Smooth muscle cell (in vitro differentiated cells): ENCODE measurements around the gene SLC39A9. TPM values are rescaled to one million over a fixed set of nuclear protein-coding genes. Genes with fewer than 3 reads are reported as not detected.
"Not testable (repeated sequence)": the region's sequence is repeated elsewhere in the genome, so short reads cannot be mapped to it uniquely, and the experiment has no call there.

Experiments used
- DNase-seq: peaks from one replicate; lab custom pipeline; 2025; ENCODE audit not compliant: unreplicated experiment; lab: John Stamatoyannopoulos, UW
- H2AFZ ChIP-seq: fragments of 200-600 bp; sonication (generic); 2 replicates; pipeline ENCODE4 v1.6.0; 2016; ENCODE audit warnings: antibody characterized with exemption, low read depth, mild to moderate bottlenecking
- H3F3A ChIP-seq: fragments of 200-600 bp; sonication (generic); 2 replicates; pipeline ENCODE4 v1.6.0; 2017; ENCODE audit warnings: antibody characterized with exemption, low read depth
- H3K27ac ChIP-seq: fragments of 200-600 bp; sonication (generic); 2 replicates; pipeline ENCODE4 v1.5.1; 2016; ENCODE audit warnings: low read depth, mild to moderate bottlenecking
- H3K27me3 ChIP-seq: fragments of 200-600 bp; sonication (generic); 2 replicates; pipeline ENCODE4 v1.6.1; 2016; ENCODE audit warnings: low read depth, mild to moderate bottlenecking
- H3K36me3 ChIP-seq: fragments of 200-600 bp; sonication (generic); 2 replicates; pipeline ENCODE4 v1.5.1; 2016; ENCODE audit warnings: low read depth
- H3K4me1 ChIP-seq: fragments of 200-600 bp; sonication (generic); 2 replicates; pipeline ENCODE4 v1.5.1; 2016; ENCODE audit warnings: low read depth
- H3K4me2 ChIP-seq: fragments of 200-600 bp; sonication (generic); 2 replicates; pipeline ENCODE4 v1.6.0; 2016; ENCODE audit warnings: mild to moderate bottlenecking
- H3K4me3 ChIP-seq: fragments of 200-600 bp; sonication (generic); 2 replicates; pipeline ENCODE4 v1.5.1; 2016; ENCODE audit warnings: mild to moderate bottlenecking
- H3K79me2 ChIP-seq: fragments of 200-600 bp; sonication (generic); 2 replicates; pipeline ENCODE4 v1.6.0; 2016; ENCODE audit warnings: low read depth, mild to moderate bottlenecking
- H3K9ac ChIP-seq: fragments of 200-600 bp; sonication (generic); 2 replicates; pipeline ENCODE4 v1.6.0; 2016; ENCODE audit warnings: low read depth
- H3K9me3 ChIP-seq: fragments of 200-600 bp; sonication (generic); replicated peaks from 2 replicates; pipeline ENCODE4 v1.5.1; 2016; ENCODE audit warnings: low read depth
- H4K20me1 ChIP-seq: fragments of 200-600 bp; sonication (generic); 2 replicates; pipeline ENCODE4 v1.6.0; 2016; ENCODE audit warnings: low read depth
- WGBS: methylation state at CpG from one replicate; pipeline ENCODE4 v1.1.7; 2016; ENCODE audit warnings: low lambda C conversion rate; 5-methylcytosine and 5-hydroxymethylcytosine counted together
- polyA plus RNA-seq: library from polyadenylated mRNA; unstranded; fragments of >200 nt; fragmentation: Nextera tagmentation; extraction: Ambion mirVana; gene quantifications from 2 replicates; pipeline ENCODE4 v1.2.1, GENCODE V29; 2016
- total RNA-seq: library from RNA; depleted of rRNA; stranded (reverse); fragments of >200 nt; gene quantifications from 2 replicates; pipeline ENCODE4 v1.2.3, GENCODE V29; 2014
- TF ChIP-seq, protein P1 (sequence below): fragments of 200-600 bp; sonication (generic); IDR thresholded peaks from 2 replicates; pipeline ENCODE4 v1.5.1; 2017; ENCODE audit warnings: borderline replicate concordance, mild to moderate bottlenecking, antibody characterized with exemption; ENCODE audit not compliant: insufficient read depth, poor library complexity, severe bottlenecking

SLC39A9 gene
- total and polyA plus RNA-seq, 2 experiments from 2014 or later, result 42.8 to 106 TPM

DNA sequence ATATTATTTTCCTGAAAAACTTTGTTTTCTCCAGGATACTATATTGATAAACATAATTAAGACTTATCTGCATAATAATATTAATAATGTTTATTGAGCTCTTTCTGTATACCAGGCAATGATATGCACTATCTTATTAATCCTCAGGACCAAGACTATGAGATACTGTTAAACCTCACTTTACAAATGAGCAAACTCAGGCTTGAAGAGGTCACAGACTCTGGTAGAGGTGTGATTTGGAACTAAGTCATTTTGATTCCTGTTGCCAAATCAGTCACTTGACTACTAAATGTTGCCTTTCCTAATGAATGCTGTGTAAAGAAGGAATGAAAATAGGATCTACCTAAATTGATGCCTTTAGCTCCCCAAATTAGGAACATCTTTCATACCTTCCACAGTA, 7.3 kb downstream of the SLC39A9 start:
- no peak overlapping the region for H2AFZ ChIP-seq
- peaks cover 95% of the 10 kb centered on the region for H3K79me2 ChIP-seq
- DNase-seq, result no peak
- H3K27ac ChIP-seq, result no peak overlapping the region
- H3K4me1 ChIP-seq, result peaks cover 10% of the 10 kb centered on the region
- no peaks in the 10 kb centered on the region for H3K27me3 ChIP-seq
- H3K36me3 ChIP-seq, result no peaks in the 10 kb centered on the region
- H4K20me1 ChIP-seq, result peaks cover 100% of the 10 kb centered on the region
- H3F3A ChIP-seq, result no peaks in the 10 kb centered on the region
- TF ChIP-seq, protein P1, sequence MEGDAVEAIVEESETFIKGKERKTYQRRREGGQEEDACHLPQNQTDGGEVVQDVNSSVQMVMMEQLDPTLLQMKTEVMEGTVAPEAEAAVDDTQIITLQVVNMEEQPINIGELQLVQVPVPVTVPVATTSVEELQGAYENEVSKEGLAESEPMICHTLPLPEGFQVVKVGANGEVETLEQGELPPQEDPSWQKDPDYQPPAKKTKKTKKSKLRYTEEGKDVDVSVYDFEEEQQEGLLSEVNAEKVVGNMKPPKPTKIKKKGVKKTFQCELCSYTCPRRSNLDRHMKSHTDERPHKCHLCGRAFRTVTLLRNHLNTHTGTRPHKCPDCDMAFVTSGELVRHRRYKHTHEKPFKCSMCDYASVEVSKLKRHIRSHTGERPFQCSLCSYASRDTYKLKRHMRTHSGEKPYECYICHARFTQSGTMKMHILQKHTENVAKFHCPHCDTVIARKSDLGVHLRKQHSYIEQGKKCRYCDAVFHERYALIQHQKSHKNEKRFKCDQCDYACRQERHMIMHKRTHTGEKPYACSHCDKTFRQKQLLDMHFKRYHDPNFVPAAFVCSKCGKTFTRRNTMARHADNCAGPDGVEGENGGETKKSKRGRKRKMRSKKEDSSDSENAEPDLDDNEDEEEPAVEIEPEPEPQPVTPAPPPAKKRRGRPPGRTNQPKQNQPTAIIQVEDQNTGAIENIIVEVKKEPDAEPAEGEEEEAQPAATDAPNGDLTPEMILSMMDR, result no peak
- H3K9me3 ChIP-seq, result no peaks in the 10 kb centered on the region
- H3K4me3 ChIP-seq, result no peak overlapping the region
- H3K4me2 ChIP-seq, result no peak overlapping the region
- no peak overlapping the region for H3K9ac ChIP-seq

DNA sequence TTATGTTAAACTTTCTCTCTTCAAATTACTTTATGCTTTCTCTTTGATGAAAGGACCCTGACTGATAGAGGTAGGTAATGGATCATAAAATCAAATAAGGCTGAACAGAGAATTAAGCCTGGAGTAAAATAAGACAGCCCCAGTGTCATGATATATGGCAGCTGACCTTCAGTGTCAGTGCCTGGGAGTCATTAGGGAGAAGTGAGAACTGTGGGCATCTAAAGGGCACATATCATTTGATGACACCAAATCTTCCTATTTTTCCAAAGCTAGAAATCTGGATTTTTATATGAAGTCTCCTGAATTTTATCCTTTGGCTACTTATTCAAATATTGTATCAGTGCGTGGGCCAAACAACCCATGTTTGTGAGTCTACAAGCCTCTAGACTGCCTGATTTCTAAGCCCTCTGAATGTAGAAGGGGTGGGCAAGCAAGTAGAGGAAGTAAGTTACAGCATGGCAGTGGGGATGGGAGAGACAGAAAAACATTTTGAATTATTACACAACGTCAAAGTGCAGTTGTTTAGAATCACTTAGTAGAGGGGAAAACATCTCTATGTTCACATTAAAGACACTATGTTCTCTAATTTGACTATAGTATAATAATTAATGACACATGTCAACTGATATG, 10.0 kb downstream of the SLC39A9 start:
- no peaks in the 10 kb centered on the region for H3K27me3 ChIP-seq
- no peak overlapping the region for H3K4me2 ChIP-seq
- no peaks in the 10 kb centered on the region for H3K36me3 ChIP-seq
- no peak overlapping the region for H3K4me3 ChIP-seq
- H3K27ac ChIP-seq, result no peak overlapping the region
- no peaks in the 10 kb centered on the region for H3K9me3 ChIP-seq
- 88% methylated on average over 2 of the region's 2 CpGs for WGBS
- H4K20me1 ChIP-seq, result peaks cover 100% of the 10 kb centered on the region
- no peak for DNase-seq
- no peaks in the 10 kb centered on the region for H3K4me1 ChIP-seq
- TF ChIP-seq, protein P1, result no peak
- H2AFZ ChIP-seq, result no peak overlapping the region
- H3K79me2 ChIP-seq, result peaks cover 92% of the 10 kb centered on the region
- no peaks in the 10 kb centered on the region for H3F3A ChIP-seq
- H3K9ac ChIP-seq, result no peak overlapping the region

DNA sequence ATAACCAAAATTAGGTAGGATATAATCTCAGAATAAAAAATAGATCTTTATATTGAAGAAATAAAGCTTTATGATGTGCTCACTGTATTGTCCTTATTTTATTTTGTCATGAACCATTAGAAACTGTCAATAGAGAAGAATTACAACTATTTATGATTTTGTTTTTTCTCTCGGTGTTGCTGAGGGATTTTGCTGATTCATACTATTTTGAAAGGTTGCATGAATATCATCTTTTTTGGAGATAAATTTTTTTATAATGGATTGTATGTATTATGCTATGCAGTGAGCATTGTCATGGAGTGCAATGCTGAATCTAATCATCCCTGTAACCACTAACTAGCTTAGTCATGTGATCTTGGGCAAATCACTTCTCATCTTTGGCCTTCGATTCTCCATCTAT, 15.0 kb downstream of the SLC39A9 start:
- no peak for DNase-seq
- Histone ChIP-seq H3K4me2 (no peak overlapping the region), H3K27ac (no peak overlapping the region), H3K36me3 (no peaks in the 10 kb centered on the region), H3F3A (no peaks in the 10 kb centered on the region), H3K79me2 (peaks cover 97% of the 10 kb centered on the region), H4K20me1 (peaks cover 98% of the 10 kb centered on the region), H3K27me3 (no peaks in the 10 kb centered on the region), H3K4me3 (no peak overlapping the region), H3K4me1 (no peaks in the 10 kb centered on the region), H3K9ac (no peak overlapping the region), H3K9me3 (no peaks in the 10 kb centered on the region), H2AFZ (no peak overlapping the region)
- WGBS, result 97% methylated on average over 2 of the region's 2 CpGs
- TF ChIP-seq, protein P1, result no peak

DNA sequence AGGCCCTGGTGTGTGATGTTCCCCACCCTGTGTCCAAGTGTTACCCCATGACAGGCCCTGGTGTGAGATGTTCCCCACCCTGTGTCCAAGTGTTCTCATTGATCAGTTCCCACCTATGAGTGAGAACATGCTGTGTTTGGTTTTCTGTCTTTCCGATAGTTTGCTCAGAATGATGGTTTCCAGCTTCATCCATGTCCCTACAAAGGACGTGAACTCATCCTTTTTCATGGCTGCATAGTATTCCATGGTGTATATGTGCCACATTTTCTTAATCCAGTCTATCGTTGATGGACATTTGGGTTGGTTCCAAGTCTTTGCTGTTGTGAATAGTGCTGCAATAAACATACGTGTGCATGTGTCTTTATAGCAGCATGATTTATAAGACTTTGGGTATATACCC, 17.6 kb downstream of the SLC39A9 start:
- not testable (repeated sequence) for H2AFZ ChIP-seq, H3F3A ChIP-seq, H3K4me2 ChIP-seq, H3K27me3 ChIP-seq, H3K9ac ChIP-seq, H3K4me3 ChIP-seq, H3K36me3 ChIP-seq, H3K9me3 ChIP-seq, DNase-seq, H3K27ac ChIP-seq, H3K4me1 ChIP-seq
- Histone ChIP-seq H4K20me1 (peaks cover 97% of the 10 kb centered on the region), H3K79me2 (peaks cover 90% of the 10 kb centered on the region)
- 94% methylated on average over 4 of the region's 4 CpGs for WGBS
